GM19023 (cell line): ENCODE results near the gene TCP10L.
A peak's percentile ranks its signal among the peaks of the same experiment; 100 is the strongest.
"Not testable (repeated sequence)": the region's sequence is repeated elsewhere in the genome, so short reads cannot be mapped to it uniquely, and the experiment has no call there.

Experiments used
- ATAC-seq: cut with Tn5 transposase; IDR thresholded peaks from one replicate; pipeline ENCODE4 v1.9.1; 2021; ENCODE audit warnings: mild to moderate bottlenecking, moderate library complexity; ENCODE audit not compliant: unreplicated experiment

Gene TCP10L

GRCh38 chr21:32587651-32588050 is 2.3 kb upstream of the TCP10L start:
- ATAC-seq: no peak

GRCh38 chr21:32587120-32587519 is 1.8 kb upstream of the TCP10L start:
- ATAC-seq: no peak

GRCh38 chr21:32585970-32586369 is 647 bp upstream of the TCP10L start:
- ATAC-seq: no peak

- no peak for ATAC-seq
Observed at GRCh38 chr21:32584472-32584871, 851 bp downstream of the TCP10L start.

GRCh38 chr21:32581732-32582131 is 3.6 kb downstream of the TCP10L start:
- no peak for ATAC-seq

GRCh38 chr21:32580949-32581348 is 4.4 kb downstream of the TCP10L start:
- no peak for ATAC-seq

- ATAC-seq: no peak
Observed at GRCh38 chr21:32578107-32578691, 7.1 kb downstream of the TCP10L start.

GRCh38 chr21:32576011-32576410 is 9.3 kb downstream of the TCP10L start:
- ATAC-seq: no peak

GRCh38 chr21:32574946-32575925 is 10.1 kb downstream of the TCP10L start:
- no peak for ATAC-seq

- ATAC-seq: no peak
Observed at GRCh38 chr21:32572574-32573420, 12.5 kb downstream of the TCP10L start.

- ATAC-seq: no peak
Observed at GRCh38 chr21:32570456-32570855, 14.9 kb downstream of the TCP10L start.

- peak; percentile 86 for ATAC-seq
Observed at GRCh38 chr21:32569261-32570230, 15.8 kb downstream of the TCP10L start.

GRCh38 chr21:32567626-32568025 is 17.7 kb downstream of the TCP10L start:
- ATAC-seq: no peak

- ATAC-seq: no peak
Observed at GRCh38 chr21:32566741-32567389, 18.5 kb downstream of the TCP10L start.

- ATAC-seq: no peak
Observed at GRCh38 chr21:32565856-32566465, 19.4 kb downstream of the TCP10L start.

GRCh38 chr21:32562915-32563314 is 22.4 kb downstream of the TCP10L start:
- no peak for ATAC-seq

GRCh38 chr21:32562426-32562825 is 22.9 kb downstream of the TCP10L start:
- ATAC-seq: no peak

GRCh38 chr21:32561476-32561875 is 23.8 kb downstream of the TCP10L start:
- not testable (repeated sequence) for ATAC-seq

- no peak for ATAC-seq
Observed at GRCh38 chr21:32560896-32561295, 24.4 kb downstream of the TCP10L start.
